Heart left ventricle (tissue), 13 donors: ENCODE data around the gene RASGRP1.

Experiments
- POLR2A ChIP-seq, 2 donors: fragments of 450-650 bp; IDR thresholded peaks; one replicate each; pipeline ENCODE4 v1.6.1; 2017; ENCODE audit warnings: antibody characterized with exemption in 2 of 2, mild to moderate bottlenecking in 2 of 2, moderate library complexity in 2 of 2
- TF ChIP-seq, protein P1 (sequence below), 12 donors: fragments of 200-600 bp; sonication (generic) in 4 of 12; IDR thresholded peaks; one replicate each; pipeline versions ENCODE4 v1.5.0 to v1.8.0; 2018 to 2022; ENCODE audit warnings: antibody characterized with exemption in 12 of 12, mild to moderate bottlenecking in 5 of 12
- donor health status: ischemic (EF 13 %, LVEDD 7.1; RV severe dilation, severe dysfunction).
- donor health status: DM: no; HTN: yes; CAD: no.
- donor health status: DM: no; HTN: no; CAD: no.
- donor health status: ischemic (EF 25% LVEDD 6.9; RV normal size, moderate dysfunction).
- donor health status: ischemic (EF 25% LVEDD 5.7; RV mildly dilated, moderate dysfunction).
- donor health status: ischemic (EF 35%, LVEDD 5.7; RV mildly dilated, moderate dysfunction).
- donor health status: nonischemic (EF 11% LVEDD 7.7; RV severe dilation, severe dysfunction).
- donor health status: DM: yes; HTN: yes; CAD: no.
- donor health status: PGD.
- donor health status: ischemic (EF 29% LVEDD 5.4; RV normal size, mild dysfunction).
- donor health status: nonischemic (EF 23%, LVEDD 6.1; RV moderate dilation, normal function).

DNA sequence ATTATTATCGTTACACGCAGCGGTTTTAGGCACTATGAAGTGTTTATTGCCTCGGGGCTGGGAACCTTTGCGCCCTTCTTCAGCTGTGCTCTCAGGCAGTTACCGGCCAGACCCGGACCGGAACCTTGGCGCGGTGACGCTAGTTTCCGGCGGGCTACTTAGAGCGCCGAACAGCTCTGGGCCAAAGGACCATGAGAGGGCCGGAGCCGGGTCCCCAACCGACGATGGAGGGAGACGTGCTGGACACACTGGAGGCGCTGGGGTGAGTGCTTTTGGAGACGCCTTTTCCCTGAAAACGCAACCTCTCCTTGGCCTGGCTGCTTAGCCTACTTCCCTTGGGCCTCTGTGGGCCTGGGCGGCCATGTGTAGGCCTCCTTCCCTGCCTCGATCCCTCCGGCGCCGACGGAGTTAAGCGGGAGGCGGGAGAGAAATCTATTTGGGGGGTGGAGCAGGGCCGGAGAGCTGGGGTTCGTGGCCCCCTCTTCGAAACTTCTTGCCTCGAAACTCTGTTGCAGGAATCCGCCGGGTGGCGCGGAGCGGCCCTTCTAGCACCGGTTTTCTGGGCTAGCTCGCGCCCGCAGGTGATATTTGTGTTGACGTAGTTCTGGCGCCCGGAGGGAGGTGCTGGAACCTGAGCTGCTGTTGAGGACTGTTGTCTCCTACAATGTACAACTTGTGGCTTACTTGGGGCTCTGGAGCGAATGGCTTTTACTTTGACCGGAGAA is 110.5 kb downstream of the RASGRP1 start, which contains the start of gene FAM98B:
- peak in 1 of 2 donors; percentile 53 for TF ChIP-seq POLR2A (IDR thresholded peaks at IDR 0.05)
- TF ChIP-seq, protein P1, sequence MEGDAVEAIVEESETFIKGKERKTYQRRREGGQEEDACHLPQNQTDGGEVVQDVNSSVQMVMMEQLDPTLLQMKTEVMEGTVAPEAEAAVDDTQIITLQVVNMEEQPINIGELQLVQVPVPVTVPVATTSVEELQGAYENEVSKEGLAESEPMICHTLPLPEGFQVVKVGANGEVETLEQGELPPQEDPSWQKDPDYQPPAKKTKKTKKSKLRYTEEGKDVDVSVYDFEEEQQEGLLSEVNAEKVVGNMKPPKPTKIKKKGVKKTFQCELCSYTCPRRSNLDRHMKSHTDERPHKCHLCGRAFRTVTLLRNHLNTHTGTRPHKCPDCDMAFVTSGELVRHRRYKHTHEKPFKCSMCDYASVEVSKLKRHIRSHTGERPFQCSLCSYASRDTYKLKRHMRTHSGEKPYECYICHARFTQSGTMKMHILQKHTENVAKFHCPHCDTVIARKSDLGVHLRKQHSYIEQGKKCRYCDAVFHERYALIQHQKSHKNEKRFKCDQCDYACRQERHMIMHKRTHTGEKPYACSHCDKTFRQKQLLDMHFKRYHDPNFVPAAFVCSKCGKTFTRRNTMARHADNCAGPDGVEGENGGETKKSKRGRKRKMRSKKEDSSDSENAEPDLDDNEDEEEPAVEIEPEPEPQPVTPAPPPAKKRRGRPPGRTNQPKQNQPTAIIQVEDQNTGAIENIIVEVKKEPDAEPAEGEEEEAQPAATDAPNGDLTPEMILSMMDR (IDR thresholded peaks at IDR 0.05), result peak in 1 of 12 donors; percentile 11
